NOMO-1 treated with dmso at 0.1 percent for 144 hours (cell line): ENCODE results near the gene NDUFV3.
A peak's percentile ranks its signal among the peaks of the same experiment; 100 is the strongest.
"Not testable (repeated sequence)": the region's sequence is repeated elsewhere in the genome, so short reads cannot be mapped to it uniquely, and the experiment has no call there.

ENCODE experiments used
- DNase-seq: peaks from one replicate; lab custom pipeline; 2025; ENCODE audit not compliant: unreplicated experiment; lab: John Stamatoyannopoulos, UW

NDUFV3 gene

DNA sequence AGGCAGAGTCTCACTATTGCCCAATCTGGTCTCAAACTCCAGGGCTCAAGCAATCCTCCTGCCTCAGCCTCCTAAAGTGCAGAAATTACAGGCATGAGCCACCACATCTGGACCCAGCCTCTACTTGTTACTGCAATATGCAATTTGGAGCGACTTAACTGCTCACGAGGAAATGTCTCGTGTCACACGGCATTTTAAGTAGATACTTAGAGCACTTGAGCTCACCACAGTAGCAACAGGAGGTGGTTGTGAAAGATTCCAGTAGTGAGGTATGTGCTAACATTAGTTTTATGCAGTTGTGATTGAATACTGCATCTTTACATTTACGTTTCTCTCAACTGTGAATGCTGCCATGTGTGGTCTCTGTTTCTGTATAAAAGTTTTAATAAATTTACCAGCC, 5.8 kb upstream of the NDUFV3 start:
- no peak for DNase-seq

DNA sequence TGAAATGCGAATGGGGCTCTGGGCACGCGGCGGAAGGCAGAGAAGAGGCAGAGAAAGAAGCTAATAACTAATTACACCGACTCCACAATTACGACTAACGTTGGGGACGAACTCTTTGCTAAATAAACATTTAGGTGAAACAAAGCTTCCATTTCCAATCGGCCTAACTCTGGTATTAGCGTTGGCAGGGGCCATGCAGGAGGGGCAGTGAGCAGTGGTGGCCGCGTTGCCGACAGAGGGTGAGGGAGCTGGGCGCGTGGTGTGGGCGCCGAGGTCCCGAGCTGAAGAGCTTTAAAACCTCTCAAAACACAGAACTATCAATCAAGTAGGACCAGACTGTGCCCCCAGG, 553 bp upstream of the NDUFV3 start:
- DNase-seq: no peak

DNA sequence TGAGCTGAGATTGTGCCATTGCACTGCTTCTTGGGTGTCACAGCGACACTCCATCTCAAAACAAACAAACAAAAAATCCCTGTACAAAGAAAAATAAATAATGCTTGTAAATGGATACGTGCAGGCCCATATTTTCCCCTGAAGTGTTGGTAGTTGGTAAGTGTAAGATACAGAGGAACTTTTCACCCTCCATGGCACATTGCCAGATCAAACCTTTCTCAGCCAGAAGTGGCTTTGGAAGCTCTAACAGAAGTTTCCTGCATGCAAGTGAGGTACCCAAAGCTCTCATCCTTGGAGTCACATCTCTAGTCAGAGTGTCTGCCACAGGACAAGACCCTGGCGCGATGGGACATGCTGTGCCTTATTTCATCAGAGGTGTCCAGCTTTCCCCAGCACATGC, 7.3 kb downstream of the NDUFV3 start:
- DNase-seq: no peak

DNA sequence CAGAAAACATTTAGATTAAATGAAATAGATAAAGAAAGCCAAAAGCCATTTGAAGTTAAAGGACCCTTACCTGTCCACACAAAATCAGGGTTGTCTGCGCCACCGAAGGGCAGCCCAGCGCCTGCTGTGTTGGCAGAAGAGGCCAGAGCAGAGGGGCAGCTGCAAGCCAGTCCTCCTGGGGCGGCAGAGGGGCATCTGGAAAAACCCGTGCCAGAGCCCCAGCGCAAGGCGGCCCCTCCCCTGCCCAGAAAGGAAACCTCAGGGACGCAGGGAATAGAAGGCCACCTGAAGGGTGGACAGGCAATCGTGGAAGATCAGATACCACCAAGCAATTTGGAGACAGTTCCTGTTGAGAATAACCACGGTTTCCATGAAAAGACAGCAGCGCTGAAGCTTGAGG, 10.7 kb downstream of the NDUFV3 start:
- no peak for DNase-seq

DNA sequence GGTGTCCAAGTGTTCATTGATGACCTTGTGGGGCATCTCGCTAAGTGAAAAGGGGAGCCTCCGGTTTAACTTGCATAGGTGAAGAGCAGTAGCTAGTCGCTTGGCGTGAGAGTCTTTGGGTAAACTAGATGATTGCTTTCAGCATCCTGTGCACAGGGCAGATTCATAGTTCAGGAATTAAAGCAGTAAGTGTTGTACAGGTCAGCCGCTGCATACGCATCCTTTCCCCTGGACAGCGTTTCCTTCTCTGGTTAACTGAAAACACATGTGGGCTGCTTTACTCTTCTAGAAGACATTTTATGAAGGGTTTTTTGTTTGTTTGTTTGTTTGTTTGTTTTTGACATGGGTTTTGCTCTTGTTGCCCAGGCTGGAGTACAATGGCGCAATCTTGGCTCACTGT, 12.1 kb downstream of the NDUFV3 start:
- no peak for DNase-seq

DNA sequence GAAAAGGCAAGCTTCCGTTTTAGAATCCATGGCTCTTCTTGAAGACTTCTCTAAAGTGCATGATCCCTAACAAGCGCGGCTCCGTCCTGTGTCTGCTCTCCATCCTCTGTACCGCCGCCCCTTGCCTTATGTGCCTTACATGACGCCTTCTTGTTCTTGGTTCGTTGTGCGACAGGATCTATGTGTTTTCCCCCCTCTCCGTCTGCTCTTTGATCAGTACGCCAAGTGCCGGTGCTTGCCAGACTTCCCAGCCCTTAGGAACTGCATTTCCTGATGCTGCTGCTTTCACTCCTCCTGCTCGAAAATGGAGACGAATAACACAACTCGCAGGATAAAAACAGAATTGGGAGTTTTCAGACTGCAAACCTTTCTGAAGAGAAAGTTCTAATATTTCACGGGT, 13.1 kb downstream of the NDUFV3 start:
- DNase-seq: no peak

DNA sequence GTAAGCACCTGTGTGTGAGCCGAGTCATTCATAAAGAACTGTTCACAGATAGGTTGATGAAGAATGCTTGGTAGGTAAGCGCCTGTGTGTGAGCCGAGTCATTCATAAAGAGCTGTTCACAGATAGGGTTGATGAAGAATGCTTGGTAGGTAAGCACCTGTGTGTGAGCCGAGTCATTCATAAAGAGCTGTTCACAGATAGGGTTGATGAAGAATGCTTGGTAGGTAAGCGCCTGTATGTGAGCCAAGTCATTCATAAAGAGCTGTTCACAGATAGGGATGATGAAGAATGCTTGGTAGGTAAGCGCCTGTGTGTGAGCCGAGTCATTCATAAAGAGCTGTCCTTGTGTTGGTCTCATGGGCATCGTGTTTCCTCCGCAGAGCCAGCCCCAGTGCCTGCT, 15.4 kb downstream of the NDUFV3 start:
- DNase-seq: not testable (repeated sequence)

DNA sequence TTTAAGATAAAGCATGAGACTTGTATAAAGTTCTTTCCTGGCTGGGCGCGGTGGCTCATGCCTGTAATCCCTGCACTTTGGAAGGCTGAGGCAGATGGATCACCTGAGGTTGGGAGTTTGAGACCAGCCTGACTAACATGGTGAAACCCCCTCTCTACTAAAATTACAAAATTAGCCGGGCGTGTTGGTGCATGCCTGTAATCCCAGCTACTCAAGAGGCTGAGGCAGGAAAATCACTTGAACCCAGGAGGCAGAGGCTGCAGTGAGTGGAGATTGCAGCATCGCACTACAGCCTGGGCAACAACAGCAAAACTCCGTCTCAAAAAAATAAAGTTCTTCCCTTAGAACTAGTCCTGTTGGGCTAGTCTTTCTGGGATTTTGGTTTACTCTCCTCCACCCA, 18.8 kb downstream of the NDUFV3 start:
- DNase-seq: not testable (repeated sequence)

DNA sequence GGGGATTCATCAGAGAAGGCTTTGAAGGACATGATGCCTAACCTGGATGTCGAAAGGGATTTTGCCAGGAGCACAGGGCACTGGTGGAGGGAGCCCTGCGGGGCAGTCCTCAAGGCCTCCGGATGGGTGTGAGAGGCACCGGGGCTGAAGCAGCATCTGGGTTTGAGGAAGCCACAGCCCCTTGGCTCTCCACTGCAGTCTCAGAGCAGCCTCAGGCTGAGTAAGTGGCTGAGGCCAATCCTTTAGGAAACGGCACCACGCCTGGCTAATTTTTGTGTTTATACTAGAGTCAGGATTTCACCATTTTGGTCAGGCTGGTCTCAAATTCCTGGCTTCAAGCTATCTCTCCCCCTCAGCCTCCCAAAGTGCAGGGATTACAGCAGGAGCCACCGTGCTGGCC, 20.4 kb downstream of the NDUFV3 start:
- no peak for DNase-seq

DNA sequence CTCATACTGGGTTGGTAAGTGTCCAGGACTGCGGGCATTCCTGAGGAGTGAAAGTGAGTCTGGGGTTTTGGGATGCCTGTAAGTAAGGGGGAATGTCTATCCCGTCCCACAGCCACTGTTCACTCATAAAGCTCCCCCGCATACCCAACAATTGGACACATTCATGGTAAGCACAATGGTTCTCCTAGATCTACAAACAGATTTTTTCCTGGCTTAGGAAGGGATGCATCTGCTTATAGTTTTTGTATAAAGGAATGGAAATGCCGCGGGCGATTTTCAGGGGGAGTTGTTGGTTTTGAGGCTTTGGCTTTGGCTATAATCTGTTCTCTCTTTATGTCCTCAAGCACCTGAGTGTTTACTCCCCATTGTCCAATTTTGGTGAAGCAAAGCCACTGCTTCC, 25.2 kb downstream of the NDUFV3 start:
- no peak for DNase-seq

DNA sequence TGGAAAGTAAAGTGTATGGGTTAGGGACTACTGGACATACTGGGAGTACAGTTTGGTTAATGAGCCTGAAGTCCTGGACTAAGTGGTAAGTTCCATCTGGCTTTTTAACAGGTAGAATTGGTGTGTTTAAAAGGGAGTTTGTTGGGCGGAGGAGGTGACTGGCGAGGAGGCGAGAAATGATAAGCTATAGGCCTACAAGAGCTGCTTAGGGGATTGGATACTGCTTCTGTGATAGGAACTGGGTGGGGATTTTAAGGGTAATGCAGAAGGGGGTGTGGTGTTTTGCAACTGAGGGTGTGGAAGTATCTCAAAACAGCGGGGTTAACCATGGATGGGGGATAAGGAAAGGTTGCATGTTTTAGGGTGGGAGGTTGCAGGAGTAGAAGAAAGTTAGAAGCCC, 28.8 kb downstream of the NDUFV3 start:
- DNase-seq: no peak

DNA sequence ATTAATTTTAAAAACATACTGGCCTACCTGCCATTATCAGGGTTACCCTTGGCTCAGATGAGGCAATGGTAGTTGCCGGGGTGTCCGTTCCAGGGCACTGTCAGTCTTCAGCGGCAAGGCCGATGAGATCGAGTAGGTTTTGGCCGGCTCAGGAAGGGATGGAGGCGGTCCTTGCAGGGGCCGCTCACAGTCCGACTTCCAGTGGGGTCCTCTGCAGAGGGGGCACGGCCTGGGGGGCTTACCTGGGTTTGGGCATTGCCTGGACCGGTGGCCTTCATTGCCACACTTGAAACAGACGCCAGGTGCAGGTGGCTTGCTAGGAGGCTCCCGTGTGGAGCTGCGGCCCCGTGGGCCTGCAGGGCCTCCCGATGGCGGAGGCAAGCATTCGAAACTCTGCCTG, 29.8 kb downstream of the NDUFV3 start:
- DNase-seq: no peak

DNA sequence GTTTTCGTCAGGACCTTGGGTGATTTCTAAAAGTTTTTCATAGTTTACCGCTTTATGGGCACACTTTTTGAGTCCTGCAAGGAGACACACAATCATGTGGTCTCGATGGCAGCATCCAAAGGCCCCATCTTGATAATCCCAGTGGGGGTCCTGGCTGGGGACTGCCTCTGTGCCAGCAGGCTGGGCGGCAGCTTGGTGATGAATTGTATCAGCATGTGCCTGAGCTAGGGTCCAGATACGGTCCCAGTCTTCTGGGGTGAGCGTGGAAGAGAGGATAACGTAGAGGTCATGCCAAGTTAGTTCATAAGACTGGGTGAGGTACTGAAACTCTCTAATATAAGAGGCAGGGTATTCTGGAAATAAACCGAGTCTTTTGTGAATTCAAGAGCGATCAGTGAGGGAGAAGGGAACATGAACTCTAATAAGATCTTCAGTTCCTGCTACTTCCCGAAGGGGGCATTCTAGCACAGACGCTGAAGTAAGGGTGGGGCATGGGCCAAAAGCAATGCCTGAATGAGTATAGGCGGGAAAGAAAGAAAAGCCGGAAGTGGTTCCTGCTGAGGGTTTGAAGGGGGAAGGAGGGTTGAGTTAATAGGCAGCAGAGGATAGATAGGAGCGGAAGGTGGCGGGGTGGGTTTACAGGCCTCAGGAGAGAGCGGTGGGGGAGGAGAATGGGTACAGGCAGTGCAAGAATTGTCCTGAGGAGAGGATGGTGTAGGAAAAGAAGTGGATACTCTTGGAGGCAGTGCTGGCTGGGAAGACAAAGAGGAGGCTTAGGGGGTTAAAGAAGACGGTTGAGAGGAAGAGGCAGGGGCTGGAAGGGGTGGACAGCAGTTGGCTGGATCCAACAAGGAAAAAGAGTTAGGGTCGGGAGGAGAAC, 30.7 kb downstream of the NDUFV3 start:
- peak; percentile 94 for DNase-seq

DNA sequence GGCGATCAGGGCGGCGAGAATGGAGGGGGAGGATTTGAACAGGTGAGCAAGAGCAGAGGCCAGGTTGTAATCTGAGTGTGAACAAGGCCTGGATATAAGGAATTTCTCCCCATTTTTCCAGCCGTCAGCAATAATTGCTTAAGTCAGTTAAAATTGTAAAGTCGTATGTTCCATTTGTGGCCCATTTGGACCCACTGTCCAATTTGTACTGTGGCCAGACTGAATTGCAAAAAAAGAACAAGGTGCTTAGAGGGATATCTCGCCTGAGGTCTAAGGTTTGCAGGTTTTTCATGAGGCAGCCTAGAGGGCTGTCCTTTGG, 31.3 kb downstream of the NDUFV3 start:
- no peak for DNase-seq

DNA sequence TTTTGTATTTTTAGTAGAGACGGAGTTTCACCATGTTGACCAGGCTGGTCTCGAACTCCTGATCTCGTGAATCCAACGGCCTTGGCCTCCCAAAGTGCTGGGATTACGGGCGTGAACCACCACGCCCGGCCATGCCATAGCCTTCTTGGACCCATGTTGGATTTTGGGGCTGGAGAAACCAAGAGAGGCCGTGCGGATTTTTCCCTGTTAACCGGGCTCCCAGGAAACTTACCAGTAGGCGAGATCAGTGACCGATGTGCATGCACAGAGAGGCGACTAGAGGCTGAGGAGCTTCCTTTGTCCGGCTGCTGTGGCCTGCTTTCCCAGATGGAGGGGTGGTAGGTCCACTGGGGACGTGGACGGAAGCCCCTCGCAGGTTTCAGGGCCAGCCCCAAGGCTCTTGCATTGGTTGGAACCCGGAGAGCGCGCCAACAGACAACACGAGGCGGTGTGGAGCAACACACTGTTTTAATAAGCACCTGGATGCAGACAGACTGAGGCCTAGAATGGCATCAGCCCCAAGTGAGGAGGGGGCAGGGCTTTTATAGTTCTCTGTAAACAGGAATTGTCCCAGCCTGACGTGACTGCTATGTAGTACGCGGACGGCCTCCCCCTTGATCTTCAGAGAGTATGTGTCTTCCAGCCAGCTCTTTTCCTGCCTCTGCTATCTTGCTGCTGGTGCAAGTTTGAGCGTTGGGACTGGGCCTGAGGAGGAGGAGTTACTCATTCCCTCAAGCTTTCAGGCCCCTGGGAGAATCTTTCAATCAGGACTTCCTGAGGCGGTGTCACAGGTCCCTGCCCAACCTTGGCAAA, 32.2 kb downstream of the NDUFV3 start, which contains the start of gene ERVH48-1:
ERVH48-1 (minus strand) TSS at position 517 of the 813 bp plus-strand sequence. CDS start 6,624 bp downstream, outside the sequence.
- DNase-seq: no peak

DNA sequence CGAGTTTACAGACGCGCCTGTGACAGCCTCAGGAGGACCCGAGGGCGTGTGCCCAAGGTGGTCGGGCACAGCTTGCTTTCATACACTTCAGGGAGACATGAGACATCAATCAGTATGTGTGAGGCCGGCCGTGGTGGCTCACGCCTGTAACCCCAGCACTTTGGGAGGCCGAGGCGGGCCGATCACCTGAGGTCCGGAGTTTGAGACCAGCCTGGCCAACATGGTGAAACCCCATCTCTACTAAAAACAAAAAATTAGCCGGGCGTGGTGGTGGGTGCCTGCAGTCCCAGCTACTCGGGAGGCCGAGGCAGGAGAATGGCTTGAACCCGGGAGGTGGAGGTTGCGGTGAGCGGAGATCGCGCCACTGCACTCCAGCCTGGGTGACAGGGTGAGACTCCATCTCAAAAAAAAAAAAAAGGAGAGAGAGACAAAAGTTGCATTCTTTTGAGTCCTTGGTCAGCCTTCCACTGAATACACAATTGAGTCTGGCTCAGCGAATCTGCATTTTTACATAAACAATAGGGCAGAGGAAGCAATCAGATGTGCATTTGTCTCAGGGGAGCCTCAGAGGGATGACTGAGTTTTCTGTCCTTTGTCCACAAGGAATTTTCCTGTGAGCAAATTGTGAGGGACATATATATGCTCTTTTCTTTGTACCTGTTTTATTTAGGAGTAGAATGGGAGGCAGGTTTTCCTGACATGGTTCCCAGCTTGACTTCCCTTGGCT, 34.5 kb downstream of the NDUFV3 start:
- DNase-seq: not testable (repeated sequence)

DNA sequence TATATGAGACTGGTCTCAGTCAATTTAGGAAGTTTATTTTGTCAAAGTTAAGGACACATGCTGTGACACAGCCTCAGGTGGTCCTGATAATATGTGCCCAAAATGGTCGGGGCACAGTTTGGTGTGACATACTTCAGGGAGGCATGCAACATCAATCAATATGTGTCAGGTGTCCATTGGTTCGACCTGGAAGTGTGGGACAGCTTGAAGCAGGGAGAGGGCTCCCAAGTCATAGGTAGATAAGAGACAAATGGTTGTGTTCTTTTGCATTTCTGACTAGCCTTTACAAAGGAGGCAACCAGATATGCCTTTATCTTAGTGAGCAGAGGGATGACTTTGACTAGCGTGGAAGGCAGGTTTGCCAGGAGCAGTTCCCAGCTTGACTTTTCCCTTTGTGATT, 36.9 kb downstream of the NDUFV3 start:
- no peak for DNase-seq

DNA sequence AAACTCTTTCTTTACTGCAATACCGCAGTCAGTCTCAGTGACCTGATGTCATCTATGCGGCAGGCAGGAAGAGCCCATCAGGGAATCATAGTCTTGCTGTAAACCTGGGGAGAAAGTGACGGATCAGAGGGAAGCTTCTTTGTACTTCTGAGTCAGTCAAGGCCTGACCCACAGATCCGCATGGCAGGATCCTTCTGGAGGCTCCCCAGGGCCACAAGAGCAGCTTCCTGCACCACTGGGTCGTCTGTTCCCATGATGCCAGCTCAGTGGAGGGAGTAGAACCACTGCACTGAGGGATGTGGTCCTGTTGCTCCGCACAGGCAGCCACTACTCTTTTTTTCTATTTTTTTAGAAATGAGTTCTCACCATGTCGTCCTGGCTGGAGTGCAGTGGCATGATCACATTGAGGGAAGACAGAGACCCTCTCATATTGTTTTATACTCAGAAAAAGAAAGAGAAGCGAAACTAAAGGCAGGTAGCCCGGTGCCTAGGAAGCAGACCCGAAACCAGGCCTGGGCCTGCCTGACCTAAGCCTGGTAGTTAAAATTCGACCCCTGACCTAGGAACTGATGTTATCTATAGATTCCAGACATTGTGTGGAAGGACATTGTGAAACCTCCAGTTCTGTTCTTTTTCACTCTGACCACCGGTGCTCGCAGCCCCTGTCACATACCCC, 38.6 kb downstream of the NDUFV3 start:
- no peak for DNase-seq

DNA sequence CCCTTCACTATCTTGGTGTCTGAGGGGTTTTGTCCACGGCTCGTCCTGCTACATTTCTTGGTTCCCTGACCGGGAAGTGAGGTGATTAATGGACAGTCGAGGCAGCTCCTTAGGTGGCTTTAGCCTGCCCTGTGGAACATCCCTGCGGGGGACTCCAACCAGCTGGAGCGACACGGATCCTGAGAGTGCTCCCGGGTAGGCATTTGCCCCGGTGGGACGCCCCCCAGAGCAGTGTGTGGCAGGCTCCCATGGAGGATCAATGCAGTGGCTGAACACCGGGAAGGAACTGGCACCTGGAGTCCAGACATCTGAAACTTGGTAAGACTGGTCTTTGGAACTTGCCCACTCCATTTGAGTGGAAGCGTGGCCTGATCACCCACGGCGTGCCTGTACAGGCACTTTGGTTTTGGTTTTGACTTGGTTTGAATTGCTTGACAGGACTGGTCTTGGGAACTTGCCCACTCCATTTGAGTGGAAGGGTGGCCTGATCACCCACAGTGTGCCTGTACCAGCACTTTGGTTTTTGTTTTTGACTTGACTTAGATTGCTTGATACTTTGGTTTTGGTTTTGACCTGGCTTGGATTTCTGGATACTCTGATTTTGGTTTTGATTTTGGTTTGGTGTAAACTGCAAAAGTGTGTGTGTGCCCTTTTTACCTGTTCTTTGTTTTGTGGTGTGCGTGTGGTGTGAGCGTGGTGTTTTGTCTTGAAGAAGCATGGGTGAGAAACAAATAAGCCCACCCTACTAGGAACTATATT, 39.4 kb downstream of the NDUFV3 start:
- not testable (repeated sequence) for DNase-seq
